Smooth muscle cell (in vitro differentiated cells): ENCODE data around the gene KRTAP10-4. TPM values are rescaled to one million over a fixed set of nuclear protein-coding genes. Genes with fewer than 3 reads are reported as not detected.
"Not testable (repeated sequence)": the region's sequence is repeated elsewhere in the genome, so short reads cannot be mapped to it uniquely, and the experiment has no call there.

Experiments used
- DNase-seq: peaks from one replicate; lab custom pipeline; 2025; ENCODE audit not compliant: unreplicated experiment; lab: John Stamatoyannopoulos, UW
- H2AFZ ChIP-seq: fragments of 200-600 bp; sonication (generic); 2 replicates; pipeline ENCODE4 v1.6.0; 2016; ENCODE audit warnings: antibody characterized with exemption, low read depth, mild to moderate bottlenecking
- H3F3A ChIP-seq: fragments of 200-600 bp; sonication (generic); 2 replicates; pipeline ENCODE4 v1.6.0; 2017; ENCODE audit warnings: antibody characterized with exemption, low read depth
- H3K27ac ChIP-seq: fragments of 200-600 bp; sonication (generic); 2 replicates; pipeline ENCODE4 v1.5.1; 2016; ENCODE audit warnings: low read depth, mild to moderate bottlenecking
- H3K27me3 ChIP-seq: fragments of 200-600 bp; sonication (generic); 2 replicates; pipeline ENCODE4 v1.6.1; 2016; ENCODE audit warnings: low read depth, mild to moderate bottlenecking
- H3K36me3 ChIP-seq: fragments of 200-600 bp; sonication (generic); 2 replicates; pipeline ENCODE4 v1.5.1; 2016; ENCODE audit warnings: low read depth
- H3K4me1 ChIP-seq: fragments of 200-600 bp; sonication (generic); 2 replicates; pipeline ENCODE4 v1.5.1; 2016; ENCODE audit warnings: low read depth
- H3K4me2 ChIP-seq: fragments of 200-600 bp; sonication (generic); 2 replicates; pipeline ENCODE4 v1.6.0; 2016; ENCODE audit warnings: mild to moderate bottlenecking
- H3K4me3 ChIP-seq: fragments of 200-600 bp; sonication (generic); 2 replicates; pipeline ENCODE4 v1.5.1; 2016; ENCODE audit warnings: mild to moderate bottlenecking
- H3K79me2 ChIP-seq: fragments of 200-600 bp; sonication (generic); 2 replicates; pipeline ENCODE4 v1.6.0; 2016; ENCODE audit warnings: low read depth, mild to moderate bottlenecking
- H3K9ac ChIP-seq: fragments of 200-600 bp; sonication (generic); 2 replicates; pipeline ENCODE4 v1.6.0; 2016; ENCODE audit warnings: low read depth
- H3K9me3 ChIP-seq: fragments of 200-600 bp; sonication (generic); replicated peaks from 2 replicates; pipeline ENCODE4 v1.5.1; 2016; ENCODE audit warnings: low read depth
- H4K20me1 ChIP-seq: fragments of 200-600 bp; sonication (generic); 2 replicates; pipeline ENCODE4 v1.6.0; 2016; ENCODE audit warnings: low read depth
- WGBS: methylation state at CpG from one replicate; pipeline ENCODE4 v1.1.7; 2016; ENCODE audit warnings: low lambda C conversion rate; 5-methylcytosine and 5-hydroxymethylcytosine counted together
- polyA plus RNA-seq: library from polyadenylated mRNA; unstranded; fragments of >200 nt; fragmentation: Nextera tagmentation; extraction: Ambion mirVana; gene quantifications from 2 replicates; pipeline ENCODE4 v1.2.1, GENCODE V29; 2016
- total RNA-seq: library from RNA; depleted of rRNA; stranded (reverse); fragments of >200 nt; gene quantifications from 2 replicates; pipeline ENCODE4 v1.2.3, GENCODE V29; 2014
- TF ChIP-seq, protein P1 (sequence below): fragments of 200-600 bp; sonication (generic); IDR thresholded peaks from 2 replicates; pipeline ENCODE4 v1.5.1; 2017; ENCODE audit warnings: borderline replicate concordance, mild to moderate bottlenecking, antibody characterized with exemption; ENCODE audit not compliant: insufficient read depth, poor library complexity, severe bottlenecking

Gene KRTAP10-4, protein sequence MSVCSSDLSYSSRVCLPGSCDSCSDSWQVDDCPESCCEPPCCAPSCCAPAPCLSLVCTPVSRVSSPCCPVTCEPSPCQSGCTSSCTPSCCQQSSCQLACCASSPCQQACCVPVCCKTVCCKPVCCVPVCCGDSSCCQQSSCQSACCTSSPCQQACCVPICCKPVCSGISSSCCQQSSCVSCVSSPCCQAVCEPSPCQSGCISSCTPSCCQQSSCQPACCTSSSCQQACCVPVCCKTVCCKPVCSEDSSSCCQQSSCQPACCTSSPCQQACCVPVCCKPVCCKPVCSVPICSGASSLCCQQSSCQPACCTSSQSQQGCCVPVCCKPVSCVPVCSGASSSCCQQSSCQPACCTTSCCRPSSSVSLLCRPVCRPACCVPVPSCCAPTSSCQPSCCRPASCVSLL
- total RNA-seq (not detected in 2 replicates), polyA plus RNA-seq (not detected in 2 replicates)

DNA sequence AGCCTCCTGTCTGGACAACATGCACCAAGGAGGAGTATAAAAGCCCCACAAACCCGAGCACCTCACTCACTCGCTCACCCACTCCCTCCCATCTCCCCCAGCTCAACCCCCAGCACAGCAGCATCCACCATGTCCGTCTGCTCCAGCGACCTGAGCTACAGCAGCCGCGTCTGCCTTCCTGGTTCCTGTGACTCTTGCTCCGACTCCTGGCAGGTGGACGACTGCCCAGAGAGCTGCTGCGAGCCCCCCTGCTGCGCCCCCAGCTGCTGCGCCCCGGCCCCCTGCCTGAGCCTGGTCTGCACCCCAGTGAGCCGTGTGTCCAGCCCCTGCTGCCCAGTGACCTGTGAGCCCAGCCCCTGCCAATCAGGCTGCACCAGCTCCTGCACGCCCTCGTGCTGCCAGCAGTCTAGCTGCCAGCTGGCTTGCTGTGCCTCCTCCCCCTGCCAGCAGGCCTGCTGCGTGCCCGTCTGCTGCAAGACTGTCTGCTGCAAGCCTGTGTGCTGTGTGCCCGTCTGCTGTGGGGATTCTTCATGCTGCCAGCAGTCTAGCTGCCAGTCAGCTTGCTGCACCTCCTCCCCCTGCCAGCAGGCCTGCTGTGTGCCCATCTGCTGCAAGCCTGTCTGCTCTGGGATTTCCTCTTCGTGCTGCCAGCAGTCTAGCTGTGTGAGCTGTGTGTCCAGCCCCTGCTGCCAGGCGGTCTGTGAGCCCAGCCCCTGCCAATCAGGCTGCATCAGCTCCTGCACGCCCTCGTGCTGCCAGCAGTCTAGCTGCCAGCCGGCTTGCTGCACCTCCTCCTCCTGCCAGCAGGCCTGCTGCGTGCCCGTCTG, at the start of gene KRTAP10-4:
TSS of gene KRTAP10-4 (plus strand) at position 100 of the 827 bp plus-strand sequence. CDS start at position 130, 30 bp downstream.
- not testable (repeated sequence) for H3K79me2 ChIP-seq, H3K4me3 ChIP-seq, DNase-seq

DNA sequence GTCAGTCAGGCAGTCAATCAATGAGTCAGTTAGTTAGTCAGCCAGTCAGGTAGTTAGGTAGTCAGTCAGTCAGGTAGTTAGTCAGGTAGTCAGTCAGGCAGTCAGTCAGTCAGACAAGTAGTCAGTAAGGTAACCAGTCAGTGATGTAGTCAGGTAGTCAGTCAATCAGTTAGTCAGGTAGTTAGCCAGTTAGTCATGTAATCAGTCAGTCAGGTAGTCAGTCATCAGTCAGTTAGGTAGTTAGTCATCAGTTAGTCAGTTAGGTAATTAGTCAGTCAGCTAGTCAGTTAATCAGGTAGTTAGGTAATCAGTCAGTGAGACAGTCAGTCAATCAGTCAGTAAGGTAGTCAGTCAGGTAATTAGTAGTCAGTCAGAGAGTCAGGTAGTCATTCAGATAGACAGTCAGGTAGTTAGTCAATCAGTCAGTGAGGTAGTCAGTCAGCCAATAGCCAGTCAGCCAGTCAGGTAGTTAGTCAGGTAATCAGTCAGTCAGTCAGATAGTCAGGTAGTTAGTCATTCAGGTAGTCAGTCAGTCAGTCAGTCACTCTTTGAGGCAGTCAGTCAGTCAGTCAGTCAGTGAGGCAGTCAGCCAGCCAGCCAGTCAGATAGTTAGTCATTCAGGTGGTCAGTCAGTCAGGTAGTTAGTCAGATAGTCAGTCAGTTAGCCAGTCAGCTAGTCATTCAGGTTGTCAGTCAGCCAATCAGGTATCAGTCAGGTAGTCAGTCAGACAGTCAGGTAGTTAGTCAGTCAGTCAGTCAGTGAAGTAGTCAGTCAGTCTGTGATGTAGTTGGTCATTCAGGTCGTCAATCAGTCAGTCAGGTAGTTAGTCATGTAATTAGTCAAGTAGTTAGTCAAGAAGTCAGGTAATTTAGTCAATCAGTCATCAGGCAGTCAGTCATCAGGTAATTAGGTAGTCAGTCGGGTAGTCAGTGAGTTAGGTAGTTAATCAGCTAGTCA, 48.8 kb upstream of the KRTAP10-4 start:
- H3K27ac ChIP-seq = no peak overlapping the region
- 73% methylated on average over 2 of the region's 2 CpGs for WGBS
- H3K36me3 ChIP-seq = no peaks in the 10 kb centered on the region
- no peak overlapping the region for H3K4me3 ChIP-seq
- no peaks in the 10 kb centered on the region for H3F3A ChIP-seq
- no peaks in the 10 kb centered on the region for H3K4me1 ChIP-seq
- no peak overlapping the region for H2AFZ ChIP-seq
- H3K79me2 ChIP-seq = no peaks in the 10 kb centered on the region
- no peaks in the 10 kb centered on the region for H3K27me3 ChIP-seq
- H3K9me3 ChIP-seq = no peaks in the 10 kb centered on the region
- H3K4me2 ChIP-seq = no peak overlapping the region
- DNase-seq = no peak
- no peak overlapping the region for H3K9ac ChIP-seq
- H4K20me1 ChIP-seq = no peaks in the 10 kb centered on the region
- TF ChIP-seq, protein P1, sequence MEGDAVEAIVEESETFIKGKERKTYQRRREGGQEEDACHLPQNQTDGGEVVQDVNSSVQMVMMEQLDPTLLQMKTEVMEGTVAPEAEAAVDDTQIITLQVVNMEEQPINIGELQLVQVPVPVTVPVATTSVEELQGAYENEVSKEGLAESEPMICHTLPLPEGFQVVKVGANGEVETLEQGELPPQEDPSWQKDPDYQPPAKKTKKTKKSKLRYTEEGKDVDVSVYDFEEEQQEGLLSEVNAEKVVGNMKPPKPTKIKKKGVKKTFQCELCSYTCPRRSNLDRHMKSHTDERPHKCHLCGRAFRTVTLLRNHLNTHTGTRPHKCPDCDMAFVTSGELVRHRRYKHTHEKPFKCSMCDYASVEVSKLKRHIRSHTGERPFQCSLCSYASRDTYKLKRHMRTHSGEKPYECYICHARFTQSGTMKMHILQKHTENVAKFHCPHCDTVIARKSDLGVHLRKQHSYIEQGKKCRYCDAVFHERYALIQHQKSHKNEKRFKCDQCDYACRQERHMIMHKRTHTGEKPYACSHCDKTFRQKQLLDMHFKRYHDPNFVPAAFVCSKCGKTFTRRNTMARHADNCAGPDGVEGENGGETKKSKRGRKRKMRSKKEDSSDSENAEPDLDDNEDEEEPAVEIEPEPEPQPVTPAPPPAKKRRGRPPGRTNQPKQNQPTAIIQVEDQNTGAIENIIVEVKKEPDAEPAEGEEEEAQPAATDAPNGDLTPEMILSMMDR = no peak

More for the DNA sequence above, at the start of gene KRTAP10-4:
- not testable (repeated sequence) for H3K9ac ChIP-seq, H3K4me1 ChIP-seq, H4K20me1 ChIP-seq, H3K9me3 ChIP-seq, H3K36me3 ChIP-seq, H3F3A ChIP-seq, H3K27me3 ChIP-seq, H3K4me2 ChIP-seq, H2AFZ ChIP-seq, H3K27ac ChIP-seq
- 85% methylated on average over 23 of the region's 25 CpGs for WGBS

DNA sequence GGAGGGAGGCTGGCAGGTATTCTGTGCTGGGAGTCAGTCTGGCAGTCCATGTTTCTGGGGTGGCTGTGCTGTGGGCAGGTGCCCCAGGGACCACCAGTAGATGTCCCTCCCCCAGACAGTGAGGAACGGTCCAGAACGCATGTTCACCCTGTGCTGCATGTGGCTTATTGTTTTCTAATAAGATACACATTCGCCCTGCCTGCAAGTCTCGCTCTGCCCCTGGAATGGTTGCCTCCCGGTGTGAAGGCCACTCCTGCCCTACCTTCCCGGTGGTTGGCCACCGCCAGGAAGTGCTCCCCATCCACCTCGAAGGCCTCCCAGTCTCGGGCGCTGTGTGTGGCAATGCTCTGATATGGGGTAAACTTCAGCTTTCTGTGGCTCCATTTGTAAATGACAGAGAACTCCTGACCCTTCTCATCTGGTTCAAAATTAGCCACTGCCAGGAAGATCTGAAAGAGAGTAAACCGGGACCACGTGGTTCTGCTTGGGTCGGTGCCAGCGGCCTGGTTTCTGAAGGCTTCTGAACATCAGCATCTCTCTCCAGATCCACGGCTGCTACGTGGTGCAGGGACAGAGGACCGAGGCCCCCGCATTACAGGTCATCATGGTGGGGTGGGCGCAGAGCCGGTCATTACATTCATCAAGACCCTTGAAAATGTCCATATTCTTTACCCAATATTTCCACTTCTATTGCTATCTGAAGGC, 48.0 kb upstream of the KRTAP10-4 start:
- H3K4me3 ChIP-seq = no peak overlapping the region
- WGBS = 96% methylated on average over 20 of the region's 20 CpGs
- H3K27me3 ChIP-seq = no peaks in the 10 kb centered on the region
- H2AFZ ChIP-seq = no peak overlapping the region
- H3K36me3 ChIP-seq = no peaks in the 10 kb centered on the region
- no peaks in the 10 kb centered on the region for H3K4me1 ChIP-seq
- no peak overlapping the region for H3K27ac ChIP-seq
- no peak overlapping the region for H3K4me2 ChIP-seq
- H4K20me1 ChIP-seq = no peaks in the 10 kb centered on the region
- DNase-seq = no peak
- no peak overlapping the region for H3K9ac ChIP-seq
- no peaks in the 10 kb centered on the region for H3K79me2 ChIP-seq
- TF ChIP-seq, protein P1 = no peak
- no peaks in the 10 kb centered on the region for H3K9me3 ChIP-seq
- H3F3A ChIP-seq = no peaks in the 10 kb centered on the region
